ENCODE results near the gene RGS13. TPM values are rescaled to one million over a fixed set of nuclear protein-coding genes. Genes with fewer than 3 reads are reported as not detected.
"Not testable (repeated sequence)": the region's sequence is repeated elsewhere in the genome, so short reads cannot be mapped to it uniquely, and the experiment has no call there.

RGS13 gene
- total and polyA plus RNA-seq, 2 donors (not counting 1 experiment from before 2014, with no cell fraction given), result 0.22 to 0.59 TPM

- no peaks in the 10 kb centered on the region for H3K4me1 Mint-ChIP-seq
- Histone ChIP-seq H3K27ac (ENCODE audit: low read length in 2 of 2) (no peak overlapping the region), H3K9me3 (ENCODE audit: control extremely low read depth in 1 of 3, control insufficient read depth in 2 of 3, insufficient read depth in 1 of 3, low read length in 2 of 3) (no peaks in the 10 kb centered on the region), H3K9ac (ENCODE audit: low read length) (no peak overlapping the region), H3K4me1 (ENCODE audit: control insufficient read depth in 2 of 2, insufficient read depth in 2 of 2, low read length in 2 of 2) (no peaks in the 10 kb centered on the region), H3K36me3 (replicated peaks in 1 of 2; ENCODE audit: control extremely low read depth in 1 of 2, control insufficient read depth in 1 of 2, extremely low read depth in 1 of 2, insufficient read depth in 2 of 2, low read length in 1 of 2) (no peaks in the 10 kb centered on the region), H3K4me3 (ENCODE audit: control extremely low read depth in 1 of 5, extremely low read depth in 1 of 5, insufficient read depth in 1 of 5, low read depth in 2 of 5, low read length in 4 of 5) (no peak overlapping the region), H3K4me2 (replicated peaks; ENCODE audit: low read depth, low read length, poor library complexity, severe bottlenecking) (no peak overlapping the region), H4K20me1 (ENCODE audit: control insufficient read depth, insufficient read depth, low read length, poor library complexity, severe bottlenecking) (no peaks in the 10 kb centered on the region), H3K79me2 (ENCODE audit: control insufficient read depth, insufficient read depth, low read length) (no peaks in the 10 kb centered on the region), H3K27me3 (replicated peaks in 1 of 4; ENCODE audit: control extremely low read depth in 1 of 4, control insufficient read depth in 3 of 4, insufficient read depth in 4 of 4, low read length in 3 of 4) (peaks cover 0 to 4% (median 0%) of the 10 kb centered on the region in 4 experiments), H2AFZ (ENCODE audit: insufficient read depth, low read depth, low read length, poor library complexity, severe bottlenecking) (no peak overlapping the region)
- no peak for DNase-seq
- no peaks in the 10 kb centered on the region for H3K9me3 Mint-ChIP-seq (ENCODE audit: insufficient read depth)
- H3K27ac Mint-ChIP-seq, result no peak overlapping the region
- intact Hi-C loops (cut with micrococcal nuclease), result no loop called here
- no peak overlapping the region for H3K4me3 Mint-ChIP-seq
- ATAC-seq (ENCODE audit: low read depth), result no peak
- H3K27me3 Mint-ChIP-seq, result no peaks in the 10 kb centered on the region
- POLR2A ChIA-PET, result no interaction called here
- no peak for TF ChIP-seq EZH2 (IDR thresholded peaks at IDR 0.05; ENCODE audit: borderline replicate concordance, insufficient read depth, low read depth, low read length, poor library complexity, severe bottlenecking)
- TF ChIP-seq CTCF (IDR thresholded peaks at IDR 0.05), result no peak
- CTCF ChIA-PET, result no interaction called here
Measured at GRCh38 chr1:192678099-192678498, 42.2 kb downstream of the RGS13 start.

- H3K9me3 ChIP-seq (ENCODE audit: control extremely low read depth in 1 of 3, control insufficient read depth in 2 of 3, insufficient read depth in 1 of 3, low read length in 2 of 3), result peaks cover 0 to 3% (median 0%) of the 10 kb centered on the region in 3 donors
- TF ChIP-seq EZH2 (IDR thresholded peaks at IDR 0.05; ENCODE audit: borderline replicate concordance, insufficient read depth, low read depth, low read length, poor library complexity, severe bottlenecking) (no peak), CTCF (IDR thresholded peaks at IDR 0.05) (no peak)
- Mint-ChIP-seq H3K27me3 (no peaks in the 10 kb centered on the region), H3K27ac (no peak overlapping the region), H3K9me3 (ENCODE audit: insufficient read depth) (peaks cover 5% of the 10 kb centered on the region), H3K4me3 (no peak overlapping the region), H3K4me1 (no peaks in the 10 kb centered on the region)
- H3K27me3 ChIP-seq (replicated peaks in 1 of 4; ENCODE audit: control extremely low read depth in 1 of 4, control insufficient read depth in 3 of 4, insufficient read depth in 4 of 4, low read length in 3 of 4), result no peaks in the 10 kb centered on the region
- H3K36me3 ChIP-seq (replicated peaks in 1 of 2; ENCODE audit: control extremely low read depth in 1 of 2, control insufficient read depth in 1 of 2, extremely low read depth in 1 of 2, insufficient read depth in 2 of 2, low read length in 1 of 2), result no peaks in the 10 kb centered on the region
- DNase-seq (no peak), ATAC-seq (ENCODE audit: low read depth) (no peak)
- H3K4me2 ChIP-seq (replicated peaks; ENCODE audit: low read depth, low read length, poor library complexity, severe bottlenecking), result no peak overlapping the region
- no peaks in the 10 kb centered on the region for H4K20me1 ChIP-seq (ENCODE audit: control insufficient read depth, insufficient read depth, low read length, poor library complexity, severe bottlenecking)
- H2AFZ ChIP-seq (ENCODE audit: insufficient read depth, low read depth, low read length, poor library complexity, severe bottlenecking), result no peak overlapping the region
- ChIA-PET CTCF (no interaction called here), POLR2A (no interaction called here)
- intact Hi-C loops (cut with micrococcal nuclease), result no loop called here
- WGBS (ENCODE audit: insufficient coverage), result no CpG with 5 or more reads among the region's 1 CpG
- H3K4me3 ChIP-seq (ENCODE audit: control extremely low read depth in 1 of 5, extremely low read depth in 1 of 5, insufficient read depth in 1 of 5, low read depth in 2 of 5, low read length in 4 of 5), result no peak overlapping the region
- no peak overlapping the region for H3K27ac ChIP-seq (ENCODE audit: low read length in 2 of 2)
- no peak overlapping the region for H3K9ac ChIP-seq (ENCODE audit: low read length)
- no peaks in the 10 kb centered on the region for H3K4me1 ChIP-seq (ENCODE audit: control insufficient read depth in 2 of 2, insufficient read depth in 2 of 2, low read length in 2 of 2)
- H3K79me2 ChIP-seq (ENCODE audit: control insufficient read depth, insufficient read depth, low read length), result no peaks in the 10 kb centered on the region
Measured at GRCh38 chr1:192682335-192682734, 46.4 kb downstream of the RGS13 start.

- H3K27me3 ChIP-seq (replicated peaks in 1 of 4; ENCODE audit: control extremely low read depth in 1 of 4, control insufficient read depth in 3 of 4, insufficient read depth in 4 of 4, low read length in 3 of 4); H3K27ac Mint-ChIP-seq; H3K9me3 Mint-ChIP-seq (ENCODE audit: insufficient read depth); H2AFZ ChIP-seq (ENCODE audit: insufficient read depth, low read depth, low read length, poor library complexity, severe bottlenecking); H4K20me1 ChIP-seq (ENCODE audit: control insufficient read depth, insufficient read depth, low read length, poor library complexity, severe bottlenecking); ATAC-seq (ENCODE audit: low read depth); H3K36me3 ChIP-seq (replicated peaks in 1 of 2; ENCODE audit: control extremely low read depth in 1 of 2, control insufficient read depth in 1 of 2, extremely low read depth in 1 of 2, insufficient read depth in 2 of 2, low read length in 1 of 2); H3K9me3 ChIP-seq (ENCODE audit: control extremely low read depth in 1 of 3, control insufficient read depth in 2 of 3, insufficient read depth in 1 of 3, low read length in 2 of 3); DNase-seq; H3K4me3 ChIP-seq (ENCODE audit: control extremely low read depth in 1 of 5, extremely low read depth in 1 of 5, insufficient read depth in 1 of 5, low read depth in 2 of 5, low read length in 4 of 5); intact Hi-C loops (cut with micrococcal nuclease); H3K27ac ChIP-seq (ENCODE audit: low read length in 2 of 2); H3K79me2 ChIP-seq (ENCODE audit: control insufficient read depth, insufficient read depth, low read length); H3K4me2 ChIP-seq (replicated peaks; ENCODE audit: low read depth, low read length, poor library complexity, severe bottlenecking); POLR2A ChIA-PET; H3K4me3 Mint-ChIP-seq; H3K9ac ChIP-seq (ENCODE audit: low read length); CTCF ChIA-PET; H3K27me3 Mint-ChIP-seq; H3K4me1 Mint-ChIP-seq; H3K4me1 ChIP-seq (ENCODE audit: control insufficient read depth in 2 of 2, insufficient read depth in 2 of 2, low read length in 2 of 2): not testable (repeated sequence)
- WGBS (ENCODE audit: insufficient coverage), result no CpG with 5 or more reads among the region's 4 CpGs
Measured at GRCh38 chr1:192683081-192683480, 47.1 kb downstream of the RGS13 start.

All from B cell (primary cell).